Measurements from ENCODE around the gene PLEKHM3. TPM values are rescaled to one million over a fixed set of nuclear protein-coding genes. Genes with fewer than 3 reads are reported as not detected.
A peak's percentile ranks its signal among the peaks of the same experiment; 100 is the strongest.

Gene PLEKHM3
- total RNA-seq, 1 experiment from 2014 or later, result 9.3 TPM

DNA sequence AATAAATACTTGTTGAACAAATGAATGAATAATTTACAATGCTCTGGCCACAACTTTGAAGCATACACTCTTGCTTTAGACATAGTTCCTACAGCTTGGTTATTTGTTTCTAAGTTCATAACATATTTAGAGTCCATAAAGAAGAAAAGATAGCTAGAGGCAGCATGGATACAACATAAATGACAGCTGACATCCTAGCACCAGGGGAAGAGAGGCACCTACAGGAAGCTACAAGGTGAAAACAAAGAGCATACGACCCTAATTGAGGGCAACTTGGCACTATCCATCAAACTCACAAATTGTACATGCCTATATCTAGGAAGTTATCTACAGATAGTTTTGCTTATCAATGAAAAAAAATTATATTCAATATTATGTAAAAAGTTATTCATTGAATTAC, 88.9 kb downstream of the PLEKHM3 start:
- no peak for DNase-seq
- peak overlapping the region; percentile 72 for H3K27ac Mint-ChIP-seq (ENCODE audit: unreplicated experiment)
- H3K36me3 Mint-ChIP-seq (ENCODE audit: insufficient read depth, unreplicated experiment), result no peaks in the 10 kb centered on the region
- ChIA-PET POLR2A (interaction anchor here (0.9 to 1.1 kb wide), 4 partner anchors 16 to 189 kb away, joined by 3 to 10 read pairs (median 4); partner anchors contain the start of gene FZD5), CTCF (interaction anchor here (0.6 to 1.8 kb wide), 5 partner anchors 57 to 168 kb away, joined by 3 to 8 read pairs (median 4); partner anchors contain the start of gene FZD5)
- Histone ChIP-seq H3K36me3 (ENCODE audit: control insufficient read depth, insufficient read depth, low read length) (no peaks in the 10 kb centered on the region), H3K9me3 (no peaks in the 10 kb centered on the region), H3K27me3 (replicated peaks; ENCODE audit: control insufficient read depth, insufficient read depth, low read length) (no peaks in the 10 kb centered on the region), H3K4me3 (ENCODE audit: low read depth, low read length) (no peak overlapping the region), H3K4me1 (peaks cover 69% of the 10 kb centered on the region)
- no peak overlapping the region for H3K4me3 Mint-ChIP-seq (ENCODE audit: unreplicated experiment)
- no peak for TF ChIP-seq CTCF (IDR thresholded peaks at IDR 0.05; ENCODE audit: insufficient read depth in 1 of 2, low read depth in 1 of 2, low read length in 1 of 2, severe bottlenecking in 1 of 2, unreplicated experiment in 1 of 2)
- no peaks in the 10 kb centered on the region for H3K27me3 Mint-ChIP-seq (ENCODE audit: insufficient read depth, unreplicated experiment)
- intact Hi-C loops (cut with micrococcal nuclease; ENCODE audit: unreplicated experiment), result loop anchor here (1.0 kb wide), 1 partner anchor 17 kb away; no protein-coding TSS in a partner anchor
- peaks cover 47% of the 10 kb centered on the region for H3K4me1 Mint-ChIP-seq (ENCODE audit: low read depth, unreplicated experiment)
- BruUV-seq (replicated peaks), result no TSS peak
- no peaks in the 10 kb centered on the region for H3K9me3 Mint-ChIP-seq (ENCODE audit: unreplicated experiment)

DNA sequence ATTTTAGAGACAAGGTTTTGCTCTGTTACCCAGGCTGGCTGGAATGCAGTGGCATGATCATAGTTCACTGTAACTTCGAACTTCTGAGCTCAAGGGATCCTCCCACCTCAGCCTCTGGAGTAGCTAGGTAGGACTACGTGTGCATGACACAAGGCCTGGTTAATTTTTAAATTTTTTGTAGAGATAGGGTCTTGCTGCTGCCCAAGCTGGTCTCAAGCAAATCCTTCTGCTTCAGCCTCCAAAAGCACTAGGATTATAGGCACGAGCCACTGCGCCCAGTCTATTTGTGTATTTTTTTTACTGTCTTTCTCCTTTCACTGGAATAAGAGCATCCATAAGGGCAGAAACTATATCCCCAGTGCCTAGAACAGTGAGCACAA, 89.3 kb downstream of the PLEKHM3 start:
- peak; percentile 50 to 75 for DNase-seq
- POLR2A ChIA-PET, result interaction anchor here (0.9 to 1.1 kb wide), 4 partner anchors 17 to 188 kb away, joined by 3 to 10 read pairs (median 4); partner anchors contain the start of gene FZD5

More for the DNA sequence above, 89.3 kb downstream of the PLEKHM3 start:
- Mint-ChIP-seq H3K4me1 (ENCODE audit: low read depth, unreplicated experiment) (peaks cover 51% of the 10 kb centered on the region), H3K27me3 (ENCODE audit: insufficient read depth, unreplicated experiment) (no peaks in the 10 kb centered on the region), H3K4me3 (ENCODE audit: unreplicated experiment) (no peak overlapping the region), H3K27ac (ENCODE audit: unreplicated experiment) (peak overlapping the region; percentile 72), H3K9me3 (ENCODE audit: unreplicated experiment) (no peaks in the 10 kb centered on the region), H3K36me3 (ENCODE audit: insufficient read depth, unreplicated experiment) (no peaks in the 10 kb centered on the region)
- intact Hi-C loops (cut with micrococcal nuclease; ENCODE audit: unreplicated experiment), result loop anchor here (1.0 to 2.0 kb wide), 2 partner anchors 17 to 187 kb away; no protein-coding TSS in a partner anchor
- H3K36me3 ChIP-seq (ENCODE audit: control insufficient read depth, insufficient read depth, low read length), result no peaks in the 10 kb centered on the region
- BruUV-seq (replicated peaks), result no TSS peak
- no peak overlapping the region for H3K4me3 ChIP-seq (ENCODE audit: low read depth, low read length)
- no peaks in the 10 kb centered on the region for H3K9me3 ChIP-seq
- H3K4me1 ChIP-seq, result peaks cover 73% of the 10 kb centered on the region
- TF ChIP-seq CTCF (IDR thresholded peaks at IDR 0.05; ENCODE audit: insufficient read depth in 1 of 2, low read depth in 1 of 2, low read length in 1 of 2, severe bottlenecking in 1 of 2, unreplicated experiment in 1 of 2), result no peak
- no peaks in the 10 kb centered on the region for H3K27me3 ChIP-seq (replicated peaks; ENCODE audit: control insufficient read depth, insufficient read depth, low read length)
- CTCF ChIA-PET, result interaction anchor here (0.8 to 1.8 kb wide), 5 partner anchors 65 to 167 kb away, joined by 3 to 8 read pairs (median 4); partner anchors contain the start of gene FZD5
